GM06990 (cell line): ENCODE measurements around the gene SDCCAG8.

Source experiments
- DNase-seq: peaks from one replicate; pipeline ENCODE4 v3.0.0-alpha.2; 2011; ENCODE audit not compliant: insufficient read length; ENCODE audit errors: extremely low read depth
- H3K27me3 ChIP-seq: replicated peaks from 2 replicates; pipeline ENCODE4 v1.6.0; 2011; ENCODE audit warnings: low read length; ENCODE audit not compliant: control insufficient read depth, insufficient read depth
- H3K36me3 ChIP-seq: 2 replicates; pipeline ENCODE4 v1.5.1; 2011; ENCODE audit warnings: low read length; ENCODE audit not compliant: control insufficient read depth, insufficient read depth
- H3K4me3 ChIP-seq: replicated peaks from 2 replicates; pipeline ENCODE4 v1.5.1; 2011; ENCODE audit warnings: low read depth, mild to moderate bottlenecking, control low read depth, low read length
- TF ChIP-seq, protein P1 (sequence below): IDR thresholded peaks from 2 replicates; pipeline ENCODE4 v1.5.1; 2011; ENCODE audit warnings: low read length, control low read depth, mild to moderate bottlenecking, inconsistent platforms; ENCODE audit not compliant: insufficient read depth, poor library complexity, severe bottlenecking

SDCCAG8 gene

DNA sequence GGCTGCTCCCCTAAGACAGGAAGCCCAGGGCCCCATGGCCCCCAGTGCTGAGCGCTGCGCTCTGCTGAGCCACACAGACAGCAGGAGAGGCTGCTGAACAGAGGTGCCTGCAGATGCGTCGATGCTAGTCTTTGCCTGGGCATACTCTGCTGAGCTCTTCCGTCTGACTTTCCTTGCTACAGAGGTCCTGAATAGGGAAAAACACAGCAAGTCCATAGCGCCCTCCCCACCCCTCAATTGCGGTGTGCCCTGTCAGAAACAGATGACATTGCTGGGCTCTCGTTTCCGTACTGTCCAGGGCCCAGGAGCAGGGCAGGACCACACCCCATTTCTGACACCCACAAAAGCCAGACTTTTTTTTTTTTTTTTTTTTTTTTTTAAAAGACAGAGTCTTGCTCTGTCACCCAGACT is 252.5 kb downstream of the SDCCAG8 start:
- no peak for DNase-seq
- Histone ChIP-seq H3K36me3 (no peaks in the 10 kb centered on the region), H3K4me3 (no peak overlapping the region), H3K27me3 (no peaks in the 10 kb centered on the region)
- TF ChIP-seq, protein P1, sequence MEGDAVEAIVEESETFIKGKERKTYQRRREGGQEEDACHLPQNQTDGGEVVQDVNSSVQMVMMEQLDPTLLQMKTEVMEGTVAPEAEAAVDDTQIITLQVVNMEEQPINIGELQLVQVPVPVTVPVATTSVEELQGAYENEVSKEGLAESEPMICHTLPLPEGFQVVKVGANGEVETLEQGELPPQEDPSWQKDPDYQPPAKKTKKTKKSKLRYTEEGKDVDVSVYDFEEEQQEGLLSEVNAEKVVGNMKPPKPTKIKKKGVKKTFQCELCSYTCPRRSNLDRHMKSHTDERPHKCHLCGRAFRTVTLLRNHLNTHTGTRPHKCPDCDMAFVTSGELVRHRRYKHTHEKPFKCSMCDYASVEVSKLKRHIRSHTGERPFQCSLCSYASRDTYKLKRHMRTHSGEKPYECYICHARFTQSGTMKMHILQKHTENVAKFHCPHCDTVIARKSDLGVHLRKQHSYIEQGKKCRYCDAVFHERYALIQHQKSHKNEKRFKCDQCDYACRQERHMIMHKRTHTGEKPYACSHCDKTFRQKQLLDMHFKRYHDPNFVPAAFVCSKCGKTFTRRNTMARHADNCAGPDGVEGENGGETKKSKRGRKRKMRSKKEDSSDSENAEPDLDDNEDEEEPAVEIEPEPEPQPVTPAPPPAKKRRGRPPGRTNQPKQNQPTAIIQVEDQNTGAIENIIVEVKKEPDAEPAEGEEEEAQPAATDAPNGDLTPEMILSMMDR, result no peak

DNA sequence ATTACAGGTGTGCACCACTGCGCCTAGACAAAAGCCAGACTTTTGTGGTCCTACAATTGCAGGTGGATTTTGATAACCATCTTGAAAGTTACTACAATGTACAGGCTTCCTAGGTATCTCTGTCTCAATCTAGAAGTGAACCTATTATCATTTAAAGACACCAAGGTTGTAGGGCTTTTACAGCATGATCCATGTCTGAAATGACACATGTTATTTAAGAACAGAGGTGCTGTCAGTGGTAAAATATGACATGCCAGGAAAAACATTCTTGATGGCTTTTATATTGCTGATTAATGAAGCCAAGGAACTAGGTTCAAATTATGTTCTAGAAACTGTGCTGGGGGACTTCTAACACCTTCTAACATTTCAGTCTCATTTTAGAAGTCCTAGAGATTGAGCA is 253.1 kb downstream of the SDCCAG8 start:
- no peak for DNase-seq
- TF ChIP-seq, protein P1, result no peak
- H3K4me3 ChIP-seq, result no peak overlapping the region
- H3K27me3 ChIP-seq, result no peaks in the 10 kb centered on the region
- H3K36me3 ChIP-seq, result no peaks in the 10 kb centered on the region

DNA sequence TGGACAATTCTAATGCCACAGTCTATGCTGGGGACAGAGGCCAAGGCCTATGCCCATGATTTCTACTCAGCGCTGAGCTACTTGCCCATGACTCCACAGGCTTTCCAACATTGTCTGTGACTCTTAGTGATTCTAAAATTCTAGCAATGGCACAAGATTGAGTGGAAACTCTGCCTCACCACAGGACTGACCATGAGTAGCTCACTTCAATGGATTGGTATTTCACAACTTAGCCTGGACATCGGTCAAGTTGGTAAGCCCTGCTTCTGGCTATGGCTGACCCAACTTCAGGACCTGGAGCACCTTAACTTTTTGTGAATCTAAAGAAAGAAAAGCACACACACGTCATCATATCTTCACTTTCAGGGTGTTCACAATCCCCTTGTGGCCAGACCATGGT is 255.1 kb downstream of the SDCCAG8 start:
- H3K4me3 ChIP-seq, result no peak overlapping the region
- H3K36me3 ChIP-seq, result no peaks in the 10 kb centered on the region
- TF ChIP-seq, protein P1, result no peak
- no peaks in the 10 kb centered on the region for H3K27me3 ChIP-seq
- no peak for DNase-seq

DNA sequence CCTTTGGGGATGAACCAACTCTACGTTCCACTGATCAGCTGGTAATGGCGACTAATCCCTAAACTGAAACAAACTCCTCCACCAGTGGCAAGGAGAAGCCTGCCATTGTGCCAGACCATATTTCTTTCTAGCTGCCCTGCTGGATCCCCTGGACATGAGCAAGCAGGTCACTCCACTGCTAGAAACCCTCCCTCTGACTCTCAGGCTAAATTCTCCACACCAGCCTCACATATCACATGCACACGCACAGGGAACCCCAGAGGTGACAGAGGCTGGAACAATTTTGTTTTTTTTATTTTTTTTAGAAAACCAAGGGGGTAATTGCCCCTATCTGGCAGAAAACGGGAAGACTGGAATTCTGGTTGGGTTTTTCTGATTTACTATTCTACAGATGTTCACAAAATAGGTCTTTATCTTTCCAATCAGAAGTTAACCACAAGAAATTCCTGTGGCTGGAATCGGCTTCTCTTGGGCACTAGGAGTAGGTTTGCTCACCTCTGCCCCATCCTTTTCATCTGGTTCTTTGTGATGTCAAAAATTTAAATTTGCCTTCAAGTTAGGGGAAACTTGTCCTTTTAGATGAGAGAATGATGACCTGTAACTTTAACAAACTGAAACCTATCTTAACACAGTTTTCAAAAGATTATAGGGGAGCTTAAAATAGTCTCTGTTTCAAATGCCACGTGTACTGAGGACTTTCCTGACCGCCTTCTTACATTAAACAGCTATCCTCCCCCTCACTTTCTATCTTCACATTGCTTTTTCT is 258.1 kb downstream of the SDCCAG8 start:
- H3K36me3 ChIP-seq, result no peaks in the 10 kb centered on the region
- H3K27me3 ChIP-seq, result no peaks in the 10 kb centered on the region
- no peak for DNase-seq
- no peak overlapping the region for H3K4me3 ChIP-seq
- TF ChIP-seq, protein P1, result no peak

DNA sequence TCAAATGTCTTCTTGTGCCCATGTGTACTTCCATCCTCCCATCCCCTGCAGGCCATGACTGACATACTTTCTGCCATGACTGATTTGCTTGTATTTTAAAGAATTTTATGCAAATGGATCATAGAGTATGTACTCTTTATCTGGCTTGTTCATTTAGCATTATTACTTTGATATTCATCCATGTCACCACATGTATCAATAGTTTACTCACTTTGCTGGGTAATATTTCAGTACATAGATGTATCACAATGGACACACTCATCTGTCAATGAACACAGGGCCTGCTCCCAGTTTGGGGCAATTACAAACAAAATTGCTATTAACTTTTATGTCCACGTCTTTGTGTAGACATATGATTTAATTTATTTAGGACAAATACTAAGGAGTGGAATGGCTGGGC is 259.1 kb downstream of the SDCCAG8 start:
- H3K36me3 ChIP-seq, result no peaks in the 10 kb centered on the region
- no peak overlapping the region for H3K4me3 ChIP-seq
- no peak for DNase-seq
- TF ChIP-seq, protein P1, result no peak
- H3K27me3 ChIP-seq, result no peaks in the 10 kb centered on the region
